VCaP (cell line): Measurements from ENCODE around the gene SCGB1C1.

Experiments used
- H3K27ac ChIP-seq: fragments of 450-650 bp; 2 replicates; pipeline ENCODE4 v1.5.1; 2017
- TF ChIP-seq, protein P1 (sequence below): fragments of 450-650 bp; conservative IDR thresholded peaks from 2 replicates; pipeline ENCODE4 v1.5.1; 2017; ENCODE audit warnings: mild to moderate bottlenecking, moderate library complexity

SCGB1C1 gene

DNA sequence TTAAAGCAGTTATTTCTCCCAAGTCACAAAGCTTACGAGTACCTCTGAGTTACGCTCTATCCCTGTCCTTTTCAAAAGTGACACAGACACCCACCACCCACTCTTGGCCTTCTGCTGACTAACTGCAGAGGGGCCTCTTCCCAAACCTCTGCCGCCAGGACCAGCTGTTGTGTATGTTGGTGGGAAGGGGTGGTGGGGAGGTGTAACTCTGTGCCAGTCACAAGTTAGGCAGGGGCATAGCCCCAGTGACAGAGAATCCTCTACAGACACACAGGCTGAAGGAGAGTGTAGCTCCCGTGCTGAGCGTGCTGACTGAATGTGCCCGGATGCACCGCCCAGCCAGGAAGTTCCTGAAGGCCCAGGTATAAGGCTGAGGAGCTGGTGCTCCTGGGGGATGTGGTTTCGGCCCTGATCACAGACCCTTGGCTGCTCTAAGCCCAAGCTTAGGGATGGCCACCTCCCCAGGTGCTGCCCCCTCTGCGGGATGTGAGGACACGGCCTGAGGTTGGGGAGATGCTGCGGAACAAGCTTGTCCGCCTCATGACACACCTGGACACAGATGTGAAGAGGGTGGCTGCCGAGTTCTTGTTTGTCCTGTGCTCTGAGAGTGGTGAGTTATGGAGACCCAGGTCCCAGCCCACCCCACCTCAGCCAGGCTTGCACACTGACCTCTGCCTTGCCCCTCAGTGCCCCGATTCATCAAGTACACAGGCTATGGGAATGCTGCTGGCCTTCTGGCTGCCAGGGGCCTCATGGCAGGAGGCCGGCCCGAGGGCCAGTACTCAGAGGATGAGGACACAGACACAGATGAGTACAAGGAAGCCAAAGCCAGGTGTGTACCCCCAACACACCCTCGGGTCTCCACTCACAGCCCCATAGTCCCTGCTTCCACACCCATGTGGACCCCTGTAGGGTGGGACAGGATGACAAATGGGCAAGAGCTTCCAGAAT is 19.5 kb downstream of the SCGB1C1 start:
- TF ChIP-seq, protein P1, sequence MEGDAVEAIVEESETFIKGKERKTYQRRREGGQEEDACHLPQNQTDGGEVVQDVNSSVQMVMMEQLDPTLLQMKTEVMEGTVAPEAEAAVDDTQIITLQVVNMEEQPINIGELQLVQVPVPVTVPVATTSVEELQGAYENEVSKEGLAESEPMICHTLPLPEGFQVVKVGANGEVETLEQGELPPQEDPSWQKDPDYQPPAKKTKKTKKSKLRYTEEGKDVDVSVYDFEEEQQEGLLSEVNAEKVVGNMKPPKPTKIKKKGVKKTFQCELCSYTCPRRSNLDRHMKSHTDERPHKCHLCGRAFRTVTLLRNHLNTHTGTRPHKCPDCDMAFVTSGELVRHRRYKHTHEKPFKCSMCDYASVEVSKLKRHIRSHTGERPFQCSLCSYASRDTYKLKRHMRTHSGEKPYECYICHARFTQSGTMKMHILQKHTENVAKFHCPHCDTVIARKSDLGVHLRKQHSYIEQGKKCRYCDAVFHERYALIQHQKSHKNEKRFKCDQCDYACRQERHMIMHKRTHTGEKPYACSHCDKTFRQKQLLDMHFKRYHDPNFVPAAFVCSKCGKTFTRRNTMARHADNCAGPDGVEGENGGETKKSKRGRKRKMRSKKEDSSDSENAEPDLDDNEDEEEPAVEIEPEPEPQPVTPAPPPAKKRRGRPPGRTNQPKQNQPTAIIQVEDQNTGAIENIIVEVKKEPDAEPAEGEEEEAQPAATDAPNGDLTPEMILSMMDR: no peak
- no peak overlapping the region for H3K27ac ChIP-seq

DNA sequence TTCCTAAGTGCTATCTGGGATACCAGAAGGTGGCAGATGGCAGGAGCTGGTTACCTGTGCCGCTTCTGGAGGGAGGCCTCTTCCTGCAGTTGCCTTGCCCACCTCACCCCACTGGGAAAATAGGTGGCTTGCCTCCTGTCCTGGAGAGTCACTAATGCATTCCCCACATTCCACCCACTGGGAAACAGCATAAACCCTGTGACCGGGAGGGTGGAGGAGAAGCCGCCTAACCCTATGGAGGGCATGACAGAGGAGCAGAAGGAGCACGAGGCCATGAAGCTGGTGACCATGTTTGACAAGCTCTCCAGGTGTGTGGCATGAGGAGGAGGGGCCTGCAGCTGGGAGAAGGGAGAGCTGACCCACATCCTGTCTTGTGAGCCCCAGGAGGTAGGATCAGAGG is 20.2 kb downstream of the SCGB1C1 start:
- TF ChIP-seq, protein P1: no peak
- H3K27ac ChIP-seq: no peak overlapping the region

DNA sequence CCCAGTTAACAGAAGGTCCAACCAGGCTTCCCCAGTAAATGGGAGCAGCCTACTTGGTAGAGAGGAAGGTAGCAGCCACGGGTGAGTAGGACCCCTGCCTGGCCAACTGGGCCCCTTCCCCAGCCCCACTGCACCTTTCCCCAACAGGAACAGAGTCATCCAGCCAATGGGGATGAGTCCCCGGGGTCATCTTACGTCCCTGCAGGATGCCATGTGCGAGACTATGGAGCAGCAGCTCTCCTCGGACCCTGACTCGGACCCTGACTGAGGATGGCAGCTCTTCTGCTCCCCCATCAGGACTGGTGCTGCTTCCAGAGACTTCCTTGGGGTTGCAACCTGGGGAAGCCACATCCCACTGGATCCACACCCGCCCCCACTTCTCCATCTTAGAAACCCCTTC is 21.2 kb downstream of the SCGB1C1 start:
- H3K27ac ChIP-seq: no peak overlapping the region

DNA sequence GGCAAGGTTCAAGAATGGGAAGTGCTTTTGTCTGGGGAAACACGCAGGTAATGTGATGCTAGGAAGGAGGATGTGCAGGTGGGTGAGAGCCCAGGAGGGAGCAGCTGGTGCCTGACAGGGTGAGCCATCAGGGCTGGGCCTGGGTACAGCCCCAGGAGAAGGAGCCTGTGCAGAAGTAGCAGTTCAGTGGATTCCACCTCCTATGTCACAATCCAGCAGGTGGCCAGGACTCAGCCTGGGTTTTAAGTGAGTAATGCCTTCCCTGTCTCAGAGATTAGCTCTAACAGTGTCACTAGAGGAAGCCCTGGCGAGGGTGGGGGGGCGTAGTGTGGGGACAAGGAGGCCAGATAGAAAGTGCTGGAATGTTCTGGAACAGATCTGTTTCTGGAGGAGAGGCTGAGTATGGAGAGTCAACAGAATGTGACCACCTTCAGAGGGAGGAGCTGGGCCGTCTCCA is 22.7 kb downstream of the SCGB1C1 start:
- TF ChIP-seq, protein P1: no peak
- H3K27ac ChIP-seq: no peak overlapping the region

More for the DNA sequence above, 21.2 kb downstream of the SCGB1C1 start:
- TF ChIP-seq, protein P1: no peak

DNA sequence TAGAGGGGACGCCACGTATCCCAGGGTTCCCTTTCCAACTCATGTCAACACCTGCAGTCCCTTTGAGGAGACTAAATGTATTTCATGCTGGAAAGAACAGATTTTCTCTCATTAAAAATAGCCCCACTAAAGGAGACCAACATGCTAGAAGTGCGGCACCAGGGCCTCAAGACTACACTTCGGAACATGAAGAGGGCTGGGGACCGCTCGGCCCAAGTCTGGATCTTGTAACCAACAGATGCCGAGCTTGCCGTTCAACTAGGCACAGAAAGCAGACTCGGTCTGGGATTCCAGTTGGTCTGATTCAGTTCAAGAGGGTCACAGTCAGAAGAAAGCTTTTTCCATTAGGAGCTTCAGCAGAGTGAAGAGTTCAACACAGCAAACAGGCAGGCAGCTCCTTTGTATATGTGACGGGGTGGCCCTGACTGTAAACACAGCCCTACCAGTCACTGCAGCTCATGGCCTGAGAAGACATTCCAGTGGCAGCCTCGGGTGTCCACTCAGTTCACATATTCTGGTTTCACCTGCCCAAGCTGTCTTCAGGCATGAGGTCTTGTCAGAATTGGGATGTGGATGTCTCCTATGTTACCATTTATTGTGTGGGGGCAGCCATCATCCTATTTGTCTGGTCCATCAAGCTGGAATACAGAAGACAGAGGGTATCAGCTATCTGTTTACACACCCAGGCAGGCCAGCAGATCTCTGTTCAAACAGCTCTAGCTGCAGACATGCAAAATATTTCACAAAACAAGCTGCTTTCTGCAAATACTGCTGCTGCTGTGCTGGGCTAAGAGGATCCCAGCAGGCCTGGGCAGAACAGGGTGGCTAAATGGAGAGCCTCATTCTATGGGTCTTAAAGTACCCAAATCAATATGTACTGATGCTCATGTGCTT is 23.4 kb downstream of the SCGB1C1 start:
- TF ChIP-seq, protein P1: no peak
- H3K27ac ChIP-seq: peak overlapping the region; percentile 10; the same call in 1 of the 2 replicates

DNA sequence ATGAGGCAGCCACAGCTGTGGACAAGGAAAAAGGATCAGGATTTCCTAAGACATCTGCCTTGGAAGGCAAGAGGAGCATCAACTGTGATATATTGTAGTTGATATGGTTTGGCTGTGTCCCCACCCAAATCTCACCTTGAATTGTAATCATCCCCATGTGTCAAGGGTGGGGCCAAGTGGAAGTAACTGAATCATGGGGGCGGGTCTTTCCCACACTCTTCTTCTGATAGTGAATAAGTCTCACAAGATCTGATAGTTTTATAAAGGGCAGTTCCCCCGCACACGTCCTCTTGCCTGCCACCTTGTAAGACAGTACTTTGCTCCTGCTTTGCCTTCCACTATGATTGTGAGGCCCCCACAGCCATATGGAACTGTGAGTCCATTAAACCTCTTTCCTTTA is 24.8 kb downstream of the SCGB1C1 start:
- H3K27ac ChIP-seq: no peak overlapping the region
- TF ChIP-seq, protein P1: no peak
